Measurements from ENCODE around the gene HOXC6. TPM values are rescaled to one million over a fixed set of nuclear protein-coding genes. Genes with fewer than 3 reads are reported as not detected.
A peak's percentile ranks its signal among the peaks of the same experiment; 100 is the strongest.

The HOXC6 gene
- total RNA-seq, 1 donor from 2014 or later = not detected

DNA sequence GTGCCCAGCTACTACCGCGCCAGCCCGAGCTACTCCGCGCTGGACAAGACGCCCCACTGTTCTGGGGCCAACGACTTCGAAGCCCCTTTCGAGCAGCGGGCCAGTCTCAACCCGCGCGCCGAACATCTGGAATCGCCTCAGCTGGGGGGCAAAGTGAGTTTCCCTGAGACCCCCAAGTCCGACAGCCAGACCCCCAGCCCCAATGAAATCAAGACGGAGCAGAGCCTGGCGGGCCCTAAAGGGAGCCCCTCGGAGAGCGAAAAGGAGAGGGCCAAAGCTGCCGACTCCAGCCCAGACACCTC, 42.6 kb upstream of the HOXC6 start:
- Histone ChIP-seq H3K27me3 (ENCODE audit: control insufficient read depth, insufficient read depth, low read length) (peaks cover 86% of the 10 kb centered on the region), H3K36me3 (ENCODE audit: control insufficient read depth, insufficient read depth, low read length) (no peaks in the 10 kb centered on the region), H3K4me3 (ENCODE audit: low read depth, low read length) (no peak overlapping the region)
- TF ChIP-seq, protein P1, sequence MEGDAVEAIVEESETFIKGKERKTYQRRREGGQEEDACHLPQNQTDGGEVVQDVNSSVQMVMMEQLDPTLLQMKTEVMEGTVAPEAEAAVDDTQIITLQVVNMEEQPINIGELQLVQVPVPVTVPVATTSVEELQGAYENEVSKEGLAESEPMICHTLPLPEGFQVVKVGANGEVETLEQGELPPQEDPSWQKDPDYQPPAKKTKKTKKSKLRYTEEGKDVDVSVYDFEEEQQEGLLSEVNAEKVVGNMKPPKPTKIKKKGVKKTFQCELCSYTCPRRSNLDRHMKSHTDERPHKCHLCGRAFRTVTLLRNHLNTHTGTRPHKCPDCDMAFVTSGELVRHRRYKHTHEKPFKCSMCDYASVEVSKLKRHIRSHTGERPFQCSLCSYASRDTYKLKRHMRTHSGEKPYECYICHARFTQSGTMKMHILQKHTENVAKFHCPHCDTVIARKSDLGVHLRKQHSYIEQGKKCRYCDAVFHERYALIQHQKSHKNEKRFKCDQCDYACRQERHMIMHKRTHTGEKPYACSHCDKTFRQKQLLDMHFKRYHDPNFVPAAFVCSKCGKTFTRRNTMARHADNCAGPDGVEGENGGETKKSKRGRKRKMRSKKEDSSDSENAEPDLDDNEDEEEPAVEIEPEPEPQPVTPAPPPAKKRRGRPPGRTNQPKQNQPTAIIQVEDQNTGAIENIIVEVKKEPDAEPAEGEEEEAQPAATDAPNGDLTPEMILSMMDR (IDR thresholded peaks at IDR 0.05; ENCODE audit: insufficient read depth, low read length, severe bottlenecking) = no peak
- no peak for DNase-seq (ENCODE audit: low read depth)
- no peak for FAIRE-seq

GRCh38 chr12:53985994-53986685, 42.1 kb upstream of the HOXC6 start:
- TF ChIP-seq, protein P1 (IDR thresholded peaks at IDR 0.05; ENCODE audit: insufficient read depth, low read length, severe bottlenecking) = no peak
- H3K27me3 ChIP-seq (ENCODE audit: control insufficient read depth, insufficient read depth, low read length) = peaks cover 87% of the 10 kb centered on the region
- H3K4me3 ChIP-seq (ENCODE audit: low read depth, low read length) = no peak overlapping the region
- H3K36me3 ChIP-seq (ENCODE audit: control insufficient read depth, insufficient read depth, low read length) = no peaks in the 10 kb centered on the region
- no peak for DNase-seq (ENCODE audit: low read depth)
- no peak for FAIRE-seq

- no peak for FAIRE-seq
- Histone ChIP-seq H3K27me3 (ENCODE audit: control insufficient read depth, insufficient read depth, low read length) (peaks cover 88% of the 10 kb centered on the region), H3K36me3 (ENCODE audit: control insufficient read depth, insufficient read depth, low read length) (no peaks in the 10 kb centered on the region), H3K4me3 (ENCODE audit: low read depth, low read length) (no peak overlapping the region)
- no peak for DNase-seq (ENCODE audit: low read depth)
- TF ChIP-seq, protein P1 (IDR thresholded peaks at IDR 0.05; ENCODE audit: insufficient read depth, low read length, severe bottlenecking) = no peak
Observed at GRCh38 chr12:53986686-53987483, 41.4 kb upstream of the HOXC6 start.

- H3K36me3 ChIP-seq (ENCODE audit: control insufficient read depth, insufficient read depth, low read length) = no peaks in the 10 kb centered on the region
- H3K4me3 ChIP-seq (ENCODE audit: low read depth, low read length) = no peak overlapping the region
- FAIRE-seq (peak; percentile 13), DNase-seq (ENCODE audit: low read depth) (no peak)
- TF ChIP-seq, protein P1 (IDR thresholded peaks at IDR 0.05; ENCODE audit: insufficient read depth, low read length, severe bottlenecking) = no peak
- H3K27me3 ChIP-seq (ENCODE audit: control insufficient read depth, insufficient read depth, low read length) = peaks cover 86% of the 10 kb centered on the region
Observed at GRCh38 chr12:53987787-53988230, 40.4 kb upstream of the HOXC6 start.

GRCh38 chr12:53988541-53989226, 39.6 kb upstream of the HOXC6 start:
- Histone ChIP-seq H3K4me3 (ENCODE audit: low read depth, low read length) (no peak overlapping the region), H3K36me3 (ENCODE audit: control insufficient read depth, insufficient read depth, low read length) (no peaks in the 10 kb centered on the region), H3K27me3 (ENCODE audit: control insufficient read depth, insufficient read depth, low read length) (peaks cover 86% of the 10 kb centered on the region)
- TF ChIP-seq, protein P1 (IDR thresholded peaks at IDR 0.05; ENCODE audit: insufficient read depth, low read length, severe bottlenecking) = no peak
- no peak for DNase-seq (ENCODE audit: low read depth)
- no peak for FAIRE-seq
